RWPE1 (cell line): ENCODE measurements around the gene CTRB2.
"Not testable (repeated sequence)": the region's sequence is repeated elsewhere in the genome, so short reads cannot be mapped to it uniquely, and the experiment has no call there.

Experiments
- CTCF ChIA-PET: fragments of 350-600 bp; sonication (Branson Sonifier 250); formaldehyde crosslinking; extraction: SDS; loops from one replicate; lab custom pipeline; 2021; lab: Yijun Ruan, JAX
- POLR2A ChIA-PET: fragments of 400-600 bp; formaldehyde crosslinking; extraction: SDS; loops from one replicate; lab custom pipeline; 2020; ENCODE audit warnings: antibody characterized with exemption; ENCODE audit not compliant: low non-redundant PET; lab: Yijun Ruan, JAX
- DNase-seq: peaks from one replicate; pipeline ENCODE4 v3.0.0; 2012; ENCODE audit warnings: low spot score
- H3K27ac ChIP-seq: fragments of 450-650 bp; 2 replicates; pipeline ENCODE4 v1.5.1; 2017
- TF ChIP-seq, protein P1 (sequence below): fragments of 450-650 bp; conservative IDR thresholded peaks from 2 replicates; pipeline ENCODE4 v1.5.1; 2017; ENCODE audit warnings: low read depth, mild to moderate bottlenecking

Gene CTRB2

DNA sequence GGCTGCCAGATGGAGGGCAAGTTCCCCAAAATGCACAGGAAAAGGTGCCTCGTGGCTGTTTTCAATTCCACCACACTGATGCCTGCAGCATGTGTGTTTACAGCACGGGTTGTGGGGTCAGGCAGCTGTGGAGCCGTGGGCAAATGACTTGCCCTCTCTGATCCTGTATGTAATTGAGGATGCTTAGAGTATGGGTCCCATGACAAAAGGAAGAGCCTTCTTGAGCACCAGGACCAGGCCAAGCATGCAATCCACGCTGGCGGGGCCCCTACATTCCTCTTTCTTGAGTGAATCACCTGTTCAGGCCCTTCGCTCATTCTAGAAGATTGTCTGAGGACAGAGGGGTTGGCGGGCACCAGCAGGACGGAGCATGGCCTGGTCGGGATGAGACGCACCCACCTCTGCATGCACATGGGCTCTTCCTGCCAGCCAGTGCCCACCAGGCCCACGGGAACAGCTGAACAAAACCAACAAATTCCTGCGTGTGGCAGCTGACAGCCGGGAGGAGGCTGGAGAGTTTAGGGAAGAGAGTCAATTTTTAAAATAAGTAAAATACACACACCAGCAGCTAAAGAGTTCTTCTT lies 1.4 kb upstream of the CTRB2 start:
- ChIA-PET POLR2A (no interaction called here), CTCF (interaction anchor here (0.6 to 0.7 kb wide), 2 partner anchors 20 to 75 kb away, joined by 3 to 4 read pairs; no protein-coding TSS in a partner anchor)
- TF ChIP-seq, protein P1, sequence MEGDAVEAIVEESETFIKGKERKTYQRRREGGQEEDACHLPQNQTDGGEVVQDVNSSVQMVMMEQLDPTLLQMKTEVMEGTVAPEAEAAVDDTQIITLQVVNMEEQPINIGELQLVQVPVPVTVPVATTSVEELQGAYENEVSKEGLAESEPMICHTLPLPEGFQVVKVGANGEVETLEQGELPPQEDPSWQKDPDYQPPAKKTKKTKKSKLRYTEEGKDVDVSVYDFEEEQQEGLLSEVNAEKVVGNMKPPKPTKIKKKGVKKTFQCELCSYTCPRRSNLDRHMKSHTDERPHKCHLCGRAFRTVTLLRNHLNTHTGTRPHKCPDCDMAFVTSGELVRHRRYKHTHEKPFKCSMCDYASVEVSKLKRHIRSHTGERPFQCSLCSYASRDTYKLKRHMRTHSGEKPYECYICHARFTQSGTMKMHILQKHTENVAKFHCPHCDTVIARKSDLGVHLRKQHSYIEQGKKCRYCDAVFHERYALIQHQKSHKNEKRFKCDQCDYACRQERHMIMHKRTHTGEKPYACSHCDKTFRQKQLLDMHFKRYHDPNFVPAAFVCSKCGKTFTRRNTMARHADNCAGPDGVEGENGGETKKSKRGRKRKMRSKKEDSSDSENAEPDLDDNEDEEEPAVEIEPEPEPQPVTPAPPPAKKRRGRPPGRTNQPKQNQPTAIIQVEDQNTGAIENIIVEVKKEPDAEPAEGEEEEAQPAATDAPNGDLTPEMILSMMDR, result no peak
- DNase-seq, result no peak
- peak overlapping the region; percentile 9; the same call in 1 of the 2 replicates for H3K27ac ChIP-seq

DNA sequence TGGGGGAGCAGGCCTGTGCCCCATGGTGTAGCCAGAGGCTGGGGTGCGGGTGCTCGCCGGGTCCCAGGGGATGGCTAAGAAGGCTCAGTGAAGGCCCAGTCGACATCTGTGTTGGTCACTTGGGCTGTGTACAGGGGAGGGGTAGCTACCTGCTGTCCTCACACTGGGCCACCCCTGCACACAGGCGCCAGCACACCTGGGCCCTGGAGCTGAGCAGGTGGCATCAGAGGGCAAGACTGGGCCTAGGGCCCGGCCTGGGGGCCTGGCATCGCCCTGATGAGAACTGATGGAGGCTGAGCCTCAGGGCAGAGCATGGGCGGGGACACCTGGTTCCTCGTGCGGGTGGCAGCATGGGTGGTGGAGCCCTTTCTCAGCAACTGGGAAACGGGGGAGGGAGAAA lies 870 bp upstream of the CTRB2 start:
- TF ChIP-seq, protein P1, result no peak
- CTCF ChIA-PET, result interaction anchor here (0.7 kb wide), 1 partner anchor 76 kb away, joined by 3 read pairs; no protein-coding TSS in a partner anchor
- DNase-seq, result no peak
- POLR2A ChIA-PET, result no interaction called here
- peak overlapping the region; percentile 9; the same call in 1 of the 2 replicates for H3K27ac ChIP-seq

DNA sequence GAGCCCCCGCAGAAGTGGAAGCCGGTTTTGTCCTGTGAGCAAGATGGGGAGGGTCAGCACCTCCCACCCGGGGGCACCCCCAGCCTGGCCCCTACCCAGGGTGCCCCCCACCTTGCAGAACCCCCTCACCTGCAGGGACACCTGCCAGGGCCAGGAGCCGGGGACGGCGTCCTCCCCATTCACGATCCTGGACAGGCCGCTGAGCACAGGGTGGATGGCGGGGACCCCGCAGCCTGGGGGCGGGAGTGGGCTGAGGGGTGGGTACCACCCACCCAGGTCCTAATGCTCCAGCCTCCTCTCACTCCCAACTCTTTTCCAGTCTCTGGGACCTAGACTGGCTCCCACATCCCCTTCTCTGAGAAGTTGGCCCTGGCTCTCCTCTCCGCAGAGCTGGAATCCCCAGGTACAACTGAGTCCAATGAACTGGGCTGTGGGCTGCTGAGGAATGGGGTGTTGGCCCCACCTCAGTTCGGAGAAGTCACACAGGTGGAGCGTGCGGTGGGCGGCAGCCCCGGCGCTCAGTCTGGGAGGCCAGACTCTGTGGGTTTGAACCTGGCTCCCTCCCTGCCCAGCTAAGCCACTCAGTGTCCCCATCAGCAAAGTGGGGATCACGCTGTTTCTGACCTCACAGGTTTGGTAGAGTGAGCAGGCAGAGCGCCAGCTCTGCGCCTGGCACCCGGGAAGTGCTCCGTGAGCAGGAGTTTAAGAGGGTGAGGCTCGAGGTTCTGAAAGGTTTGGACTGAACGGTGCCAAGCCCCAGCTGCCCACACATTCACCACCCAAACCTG lies 806 bp downstream of the CTRB2 start:
- POLR2A ChIA-PET, result interaction anchor here (0.5 kb wide), 1 partner anchor 572 kb away, joined by 8 read pairs; no protein-coding TSS in a partner anchor
- DNase-seq, CTCF ChIA-PET, H3K27ac ChIP-seq: not testable (repeated sequence)

DNA sequence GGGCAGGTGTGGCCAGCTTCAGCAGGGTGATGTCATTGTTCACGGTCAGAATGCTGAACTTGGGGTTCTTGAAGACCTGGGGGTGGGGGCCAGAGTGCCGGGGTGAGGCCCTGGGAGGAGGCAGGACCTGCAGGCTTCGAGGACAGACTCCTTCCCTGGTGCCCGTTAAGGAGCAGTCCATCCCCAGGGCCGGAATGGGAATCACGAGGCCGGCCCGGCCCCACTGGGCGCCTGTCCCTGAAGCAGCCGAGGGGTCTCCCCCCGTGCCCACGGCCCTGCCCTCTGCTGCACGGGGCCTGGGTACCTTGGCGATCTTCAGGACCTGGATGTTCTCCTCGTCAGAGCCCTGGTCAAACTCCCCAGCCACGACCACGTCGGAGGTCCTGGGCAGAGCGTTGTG lies 1.5 kb downstream of the CTRB2 start:
- H3K27ac ChIP-seq, DNase-seq, CTCF ChIA-PET, POLR2A ChIA-PET: not testable (repeated sequence)

DNA sequence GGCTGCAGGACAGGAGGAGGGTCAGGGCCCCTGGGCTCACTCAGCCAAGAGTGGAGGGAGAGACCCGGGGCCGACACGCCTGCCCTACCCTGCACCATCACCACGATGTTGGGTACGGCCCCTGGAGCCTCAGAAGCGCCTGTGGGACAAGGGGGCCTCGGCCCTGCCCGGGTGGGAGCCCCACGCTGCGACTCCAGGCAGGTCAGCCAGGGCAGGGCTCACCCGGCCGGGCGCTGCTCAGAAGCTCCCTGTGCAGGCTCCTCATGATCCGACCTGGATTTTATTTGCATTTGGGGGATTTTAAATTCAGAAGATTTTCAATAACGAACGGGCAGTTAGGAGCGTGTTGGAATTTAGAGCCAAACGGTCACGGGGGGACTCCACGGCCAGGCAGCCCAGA lies 2.1 kb downstream of the CTRB2 start:
- CTCF ChIA-PET, DNase-seq, POLR2A ChIA-PET, H3K27ac ChIP-seq: not testable (repeated sequence)

DNA sequence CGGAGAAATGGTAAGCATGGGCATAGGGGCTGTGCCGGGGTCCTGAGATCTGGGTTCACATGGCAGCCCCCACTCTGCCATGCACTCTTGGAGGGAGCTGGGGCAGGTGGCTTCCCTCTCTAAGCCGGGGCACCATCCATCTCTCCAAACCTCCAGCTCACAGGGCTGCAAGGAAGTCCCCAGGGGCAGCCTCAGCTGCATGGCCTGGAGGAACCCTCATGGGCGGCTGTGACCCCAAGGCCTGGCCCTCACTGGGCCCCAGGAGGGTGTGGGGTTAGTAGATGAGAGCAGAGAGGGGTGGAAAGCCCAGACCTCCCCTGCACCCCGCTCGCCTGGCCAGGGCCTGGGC lies 2.6 kb downstream of the CTRB2 start:
- CTCF ChIA-PET, result no interaction called here
- H3K27ac ChIP-seq, result no peak overlapping the region
- POLR2A ChIA-PET, result no interaction called here
- DNase-seq, result no peak
- TF ChIP-seq, protein P1, result no peak

DNA sequence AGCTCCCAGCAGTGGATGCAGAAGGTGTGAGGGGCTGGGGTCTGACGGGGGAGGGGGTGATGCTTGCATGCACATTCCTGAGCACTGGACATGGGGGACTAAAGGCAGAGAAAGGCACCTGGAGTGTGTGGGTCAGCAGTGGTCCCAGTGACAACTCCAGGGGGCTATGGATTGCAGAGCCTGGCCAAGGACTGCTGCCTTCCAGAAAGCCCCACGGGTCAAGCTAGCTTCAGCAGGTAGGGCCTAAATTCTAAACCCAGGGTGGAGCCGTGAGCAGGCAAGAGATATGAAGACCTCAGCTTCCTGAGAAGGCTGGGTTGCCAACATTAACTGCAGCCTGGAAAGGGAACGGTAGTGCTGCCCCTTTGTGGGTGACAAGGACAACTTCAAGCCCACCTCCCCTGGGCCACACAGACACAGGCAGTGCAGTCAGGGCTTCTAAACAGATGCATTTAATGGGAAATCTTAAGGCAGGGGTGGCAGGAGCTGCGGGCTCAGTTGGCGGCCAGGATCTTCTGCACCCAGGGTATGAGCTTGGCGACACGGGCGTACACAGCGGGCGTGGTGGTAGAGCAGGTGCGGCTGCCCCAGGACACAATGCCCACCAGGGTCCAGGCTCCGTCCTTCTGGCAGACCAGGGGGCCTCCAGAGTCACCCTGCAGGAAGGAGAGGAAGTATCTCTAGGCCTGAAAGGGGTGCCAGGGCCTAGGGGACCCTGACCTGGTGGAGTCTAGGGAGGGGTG lies 3.1 kb downstream of the CTRB2 start:
- ChIA-PET CTCF (no interaction called here), POLR2A (no interaction called here)
- TF ChIP-seq, protein P1, result no peak
- DNase-seq, result no peak
- no peak overlapping the region for H3K27ac ChIP-seq
